ENCODE measurements around the gene ALDH3B2.

GRCh38 chr11:67632175-67632981 is 42.0 kb downstream of the ALDH3B2 start:
- TF ChIP-seq CTCF (conservative IDR thresholded peaks at IDR 0.05; ENCODE audit: low read depth in 2 of 2): no peak
- no peak for TF ChIP-seq REST (IDR thresholded peaks at IDR 0.05; ENCODE audit: unreplicated experiment)
